ENCODE data around the gene FOSL1. TPM values are rescaled to one million over a fixed set of nuclear protein-coding genes. Genes with fewer than 3 reads are reported as not detected.
A peak's percentile ranks its signal among the peaks of the same experiment; 100 is the strongest.

The FOSL1 gene
- total RNA-seq, 1 experiment from 2014 or later = 20.5 TPM

- TF ChIP-seq, protein P1, sequence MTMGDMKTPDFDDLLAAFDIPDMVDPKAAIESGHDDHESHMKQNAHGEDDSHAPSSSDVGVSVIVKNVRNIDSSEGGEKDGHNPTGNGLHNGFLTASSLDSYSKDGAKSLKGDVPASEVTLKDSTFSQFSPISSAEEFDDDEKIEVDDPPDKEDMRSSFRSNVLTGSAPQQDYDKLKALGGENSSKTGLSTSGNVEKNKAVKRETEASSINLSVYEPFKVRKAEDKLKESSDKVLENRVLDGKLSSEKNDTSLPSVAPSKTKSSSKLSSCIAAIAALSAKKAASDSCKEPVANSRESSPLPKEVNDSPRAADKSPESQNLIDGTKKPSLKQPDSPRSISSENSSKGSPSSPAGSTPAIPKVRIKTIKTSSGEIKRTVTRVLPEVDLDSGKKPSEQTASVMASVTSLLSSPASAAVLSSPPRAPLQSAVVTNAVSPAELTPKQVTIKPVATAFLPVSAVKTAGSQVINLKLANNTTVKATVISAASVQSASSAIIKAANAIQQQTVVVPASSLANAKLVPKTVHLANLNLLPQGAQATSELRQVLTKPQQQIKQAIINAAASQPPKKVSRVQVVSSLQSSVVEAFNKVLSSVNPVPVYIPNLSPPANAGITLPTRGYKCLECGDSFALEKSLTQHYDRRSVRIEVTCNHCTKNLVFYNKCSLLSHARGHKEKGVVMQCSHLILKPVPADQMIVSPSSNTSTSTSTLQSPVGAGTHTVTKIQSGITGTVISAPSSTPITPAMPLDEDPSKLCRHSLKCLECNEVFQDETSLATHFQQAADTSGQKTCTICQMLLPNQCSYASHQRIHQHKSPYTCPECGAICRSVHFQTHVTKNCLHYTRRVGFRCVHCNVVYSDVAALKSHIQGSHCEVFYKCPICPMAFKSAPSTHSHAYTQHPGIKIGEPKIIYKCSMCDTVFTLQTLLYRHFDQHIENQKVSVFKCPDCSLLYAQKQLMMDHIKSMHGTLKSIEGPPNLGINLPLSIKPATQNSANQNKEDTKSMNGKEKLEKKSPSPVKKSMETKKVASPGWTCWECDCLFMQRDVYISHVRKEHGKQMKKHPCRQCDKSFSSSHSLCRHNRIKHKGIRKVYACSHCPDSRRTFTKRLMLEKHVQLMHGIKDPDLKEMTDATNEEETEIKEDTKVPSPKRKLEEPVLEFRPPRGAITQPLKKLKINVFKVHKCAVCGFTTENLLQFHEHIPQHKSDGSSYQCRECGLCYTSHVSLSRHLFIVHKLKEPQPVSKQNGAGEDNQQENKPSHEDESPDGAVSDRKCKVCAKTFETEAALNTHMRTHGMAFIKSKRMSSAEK (CRISPR knock-in tag; IDR thresholded peaks at IDR 0.05; ENCODE audit: borderline replicate concordance) = no peak
- TF ChIP-seq MYBL2 (CRISPR knock-in tag; IDR thresholded peaks at IDR 0.05) (no peak; the same call in 1 of the 2 replicates), ZNF232 (CRISPR knock-in tag; IDR thresholded peaks at IDR 0.05) (no peak; the same call in 1 of the 2 replicates), ESRRA (CRISPR knock-in tag; IDR thresholded peaks at IDR 0.05; ENCODE audit: borderline replicate concordance) (no peak), ZBTB21 (CRISPR knock-in tag; IDR thresholded peaks at IDR 0.05; ENCODE audit: borderline replicate concordance) (peak; percentile 64; the same call in 1 of the 2 replicates), CBFB (CRISPR knock-in tag; IDR thresholded peaks at IDR 0.05; ENCODE audit: low read depth) (0 out of 2 replicates have a peak, but pooled peaks have one; percentile 32), ZBTB43 (CRISPR knock-in tag; IDR thresholded peaks at IDR 0.05) (no peak), GRHL2 (CRISPR knock-in tag; IDR thresholded peaks at IDR 0.05; ENCODE audit: insufficient replicate concordance, severe bottlenecking) (no peak), TEAD4 (CRISPR knock-in tag; IDR thresholded peaks at IDR 0.05) (no peak), TP53 (CRISPR knock-in tag; IDR thresholded peaks at IDR 0.05) (0 out of 2 replicates have a peak, but pooled peaks have one; percentile 71), SP1 (CRISPR knock-in tag; conservative IDR thresholded peaks at IDR 0.05) (peak; percentile 69; the same call in 1 of the 2 replicates), MAX (CRISPR knock-in tag; IDR thresholded peaks at IDR 0.05) (peak; percentile 75), HMGXB4 (CRISPR knock-in tag; IDR thresholded peaks at IDR 0.05) (peak; percentile 93), SMAD3 (CRISPR knock-in tag; IDR thresholded peaks at IDR 0.05; ENCODE audit: borderline replicate concordance) (peak; percentile 81; the same call in 1 of the 2 replicates), FOXP1 (CRISPR knock-in tag; IDR thresholded peaks at IDR 0.05; ENCODE audit: borderline replicate concordance) (no peak), RELA (CRISPR knock-in tag; IDR thresholded peaks at IDR 0.05; ENCODE audit: borderline replicate concordance) (no peak), TEAD1 (CRISPR knock-in tag; IDR thresholded peaks at IDR 0.05) (peak; percentile 84)
- TF ChIP-seq, protein P2, sequence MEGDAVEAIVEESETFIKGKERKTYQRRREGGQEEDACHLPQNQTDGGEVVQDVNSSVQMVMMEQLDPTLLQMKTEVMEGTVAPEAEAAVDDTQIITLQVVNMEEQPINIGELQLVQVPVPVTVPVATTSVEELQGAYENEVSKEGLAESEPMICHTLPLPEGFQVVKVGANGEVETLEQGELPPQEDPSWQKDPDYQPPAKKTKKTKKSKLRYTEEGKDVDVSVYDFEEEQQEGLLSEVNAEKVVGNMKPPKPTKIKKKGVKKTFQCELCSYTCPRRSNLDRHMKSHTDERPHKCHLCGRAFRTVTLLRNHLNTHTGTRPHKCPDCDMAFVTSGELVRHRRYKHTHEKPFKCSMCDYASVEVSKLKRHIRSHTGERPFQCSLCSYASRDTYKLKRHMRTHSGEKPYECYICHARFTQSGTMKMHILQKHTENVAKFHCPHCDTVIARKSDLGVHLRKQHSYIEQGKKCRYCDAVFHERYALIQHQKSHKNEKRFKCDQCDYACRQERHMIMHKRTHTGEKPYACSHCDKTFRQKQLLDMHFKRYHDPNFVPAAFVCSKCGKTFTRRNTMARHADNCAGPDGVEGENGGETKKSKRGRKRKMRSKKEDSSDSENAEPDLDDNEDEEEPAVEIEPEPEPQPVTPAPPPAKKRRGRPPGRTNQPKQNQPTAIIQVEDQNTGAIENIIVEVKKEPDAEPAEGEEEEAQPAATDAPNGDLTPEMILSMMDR (IDR thresholded peaks at IDR 0.05) = peak; percentile 57
- TF ChIP-seq, protein P3, sequence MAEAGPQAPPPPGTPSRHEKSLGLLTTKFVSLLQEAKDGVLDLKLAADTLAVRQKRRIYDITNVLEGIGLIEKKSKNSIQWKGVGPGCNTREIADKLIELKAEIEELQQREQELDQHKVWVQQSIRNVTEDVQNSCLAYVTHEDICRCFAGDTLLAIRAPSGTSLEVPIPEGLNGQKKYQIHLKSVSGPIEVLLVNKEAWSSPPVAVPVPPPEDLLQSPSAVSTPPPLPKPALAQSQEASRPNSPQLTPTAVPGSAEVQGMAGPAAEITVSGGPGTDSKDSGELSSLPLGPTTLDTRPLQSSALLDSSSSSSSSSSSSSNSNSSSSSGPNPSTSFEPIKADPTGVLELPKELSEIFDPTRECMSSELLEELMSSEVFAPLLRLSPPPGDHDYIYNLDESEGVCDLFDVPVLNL (CRISPR knock-in tag; IDR thresholded peaks at IDR 0.05; ENCODE audit: borderline replicate concordance, low read depth) = no peak
- TF ChIP-seq, protein P4, sequence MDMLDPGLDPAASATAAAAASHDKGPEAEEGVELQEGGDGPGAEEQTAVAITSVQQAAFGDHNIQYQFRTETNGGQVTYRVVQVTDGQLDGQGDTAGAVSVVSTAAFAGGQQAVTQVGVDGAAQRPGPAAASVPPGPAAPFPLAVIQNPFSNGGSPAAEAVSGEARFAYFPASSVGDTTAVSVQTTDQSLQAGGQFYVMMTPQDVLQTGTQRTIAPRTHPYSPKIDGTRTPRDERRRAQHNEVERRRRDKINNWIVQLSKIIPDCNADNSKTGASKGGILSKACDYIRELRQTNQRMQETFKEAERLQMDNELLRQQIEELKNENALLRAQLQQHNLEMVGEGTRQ (CRISPR knock-in tag; IDR thresholded peaks at IDR 0.05) = peak; percentile 49; the same call in 1 of the 2 replicates
These were observed 11.9 kb downstream of the FOSL1 start, which contains the start of gene FIBP (continued) for GRCh38 chr11:65888163-65888814.
